Endothelial cell of umbilical vein (primary cell): Measurements from ENCODE around the gene RORC. TPM values are rescaled to one million over a fixed set of nuclear protein-coding genes. Genes with fewer than 3 reads are reported as not detected.

ENCODE experiments used
- BruUV-seq: library from RNA; stranded (reverse); fragments of 400-500 nt; replicated peaks from 2 replicates; lab custom pipeline; 2021; lab: Mats Ljungman, UMichigan
- CTCF ChIA-PET: fragments of 300-600, 350-600 bp; sonication (Branson Sonifier 250); formaldehyde crosslinking; loops from one replicate; lab custom pipeline; 2021; ENCODE audit warnings: antibody characterized with exemption, inconsistent platforms; lab: Charles Lee
- POLR2A ChIA-PET: fragments of 300-600, 350-600 bp; sonication (Branson Sonifier 250); formaldehyde crosslinking; loops from one replicate; lab custom pipeline; 2021; ENCODE audit warnings: antibody characterized with exemption, inconsistent platforms; lab: Charles Lee
- DNase-seq: peaks from one replicate; pipeline ENCODE4 v3.0.0-alpha.2; 2011; ENCODE audit warnings: low read depth, low spot score
- FAIRE-seq: peaks from 2 replicates; lab custom pipeline; 2011; peaks lifted over from hg19 to GRCh38; lab: Jason Lieb, UNC
- H2AFZ ChIP-seq: 2 replicates; pipeline ENCODE4 v1.6.0; 2012; ENCODE audit warnings: low read depth, low read length, control low read depth, inconsistent platforms
- H3K27ac ChIP-seq: 2 replicates; pipeline ENCODE4 v1.5.1; 2011; ENCODE audit warnings: low read depth, mild to moderate bottlenecking, control low read depth, low read length, moderate library complexity; ENCODE audit not compliant: insufficient read depth
- H3K27me3 ChIP-seq, 2 experiments: 2 replicates each; pipeline versions ENCODE4 v1.6.0 to v1.6.1; 2011; ENCODE audit warnings: low read length in 2 of 2, mixed read lengths in 1 of 2; ENCODE audit not compliant: control insufficient read depth in 2 of 2, insufficient read depth in 2 of 2
- H3K36me3 ChIP-seq, 2 experiments: 2 replicates in 1 of 2; 3 replicates in 1 of 2; pipeline ENCODE4 v1.5.1; 2011; ENCODE audit warnings: low read length in 2 of 2, mild to moderate bottlenecking in 1 of 2, moderate library complexity in 1 of 2; ENCODE audit not compliant: control insufficient read depth in 2 of 2, insufficient read depth in 2 of 2; ENCODE audit errors: extremely low read depth in 1 of 2
- H3K4me1 ChIP-seq: 3 replicates; pipeline ENCODE4 v1.5.1; 2011; ENCODE audit warnings: mild to moderate bottlenecking, low read length; ENCODE audit not compliant: control insufficient read depth, insufficient read depth; ENCODE audit errors: extremely low read depth
- H3K4me2 ChIP-seq: 2 replicates; pipeline ENCODE4 v1.6.1; 2011; ENCODE audit warnings: low read length, control low read depth, mixed read lengths; ENCODE audit not compliant: insufficient read depth
- H3K4me3 ChIP-seq, 3 experiments: fragments of 200-600 bp in 1 of 3; sonication (generic), shearing (Covaris generic) in 1 of 3; replicated peaks in 1 of 3; 2 replicates each; pipeline ENCODE4 v1.5.1; 2011 to 2016; ENCODE audit warnings: control low read depth in 3 of 3, low read length in 3 of 3, mild to moderate bottlenecking in 2 of 3, inconsistent platforms in 1 of 3, low read depth in 1 of 3, moderate library complexity in 1 of 3; ENCODE audit not compliant: insufficient read depth in 1 of 3
- H3K79me2 ChIP-seq: 2 replicates; pipeline ENCODE4 v1.6.0; 2012; ENCODE audit warnings: low read length, inconsistent platforms; ENCODE audit not compliant: control insufficient read depth, insufficient read depth
- H3K9ac ChIP-seq: replicated peaks from 2 replicates; pipeline ENCODE3; 2011; ENCODE audit warnings: low read length, control low read depth; ENCODE audit not compliant: insufficient read depth; ENCODE audit errors: extremely low read depth
- H3K9me1 ChIP-seq: replicated peaks from 3 replicates; pipeline ENCODE4 v1.6.0; 2011; ENCODE audit warnings: mild to moderate bottlenecking, low read length; ENCODE audit not compliant: control insufficient read depth, insufficient read depth; ENCODE audit errors: extremely low read depth
- H3K9me3 ChIP-seq: replicated peaks from 2 replicates; pipeline ENCODE4 v1.5.1; 2012; ENCODE audit warnings: low read length, inconsistent platforms; ENCODE audit not compliant: control insufficient read depth, insufficient read depth
- H4K20me1 ChIP-seq: replicated peaks from 2 replicates; pipeline ENCODE3; 2011; ENCODE audit warnings: mild to moderate bottlenecking, low read length; ENCODE audit not compliant: control insufficient read depth, insufficient read depth; ENCODE audit errors: extremely low read depth
- CTCF ChIP-seq, 2 donors: IDR thresholded peaks; 1 replicate in 1 of 2; 2 replicates in 1 of 2; pipeline ENCODE4 v1.5.1; 2011; ENCODE audit warnings: low read length in 2 of 2, mild to moderate bottlenecking in 2 of 2, moderate library complexity in 2 of 2, control low read depth in 1 of 2, inconsistent platforms in 1 of 2, low read depth in 1 of 2; ENCODE audit not compliant: insufficient read depth in 1 of 2; ENCODE audit errors: extremely low read depth in 1 of 2
- EZH2 ChIP-seq: IDR thresholded peaks from 2 replicates; pipeline ENCODE4 v1.6.1; 2012; ENCODE audit warnings: borderline replicate concordance, low read depth, mild to moderate bottlenecking, moderate library complexity, low read length, inconsistent platforms; ENCODE audit not compliant: severe bottlenecking
- FOS ChIP-seq: IDR thresholded peaks from 2 replicates; pipeline ENCODE4 v1.6.1; 2011; ENCODE audit warnings: mild to moderate bottlenecking, low read length, moderate library complexity, borderline replicate concordance; ENCODE audit not compliant: insufficient read depth
- GATA2 ChIP-seq: IDR thresholded peaks from 2 replicates; pipeline ENCODE4 v1.7.0; 2011; ENCODE audit warnings: low read depth, mild to moderate bottlenecking, moderate library complexity, mixed read lengths, low read length; ENCODE audit not compliant: insufficient read length, insufficient read depth
- MYC ChIP-seq: IDR thresholded peaks from one replicate; pipeline ENCODE4 v1.6.1; 2011; ENCODE audit warnings: mild to moderate bottlenecking, low read depth, low read length
- POLR2A ChIP-seq: IDR thresholded peaks from 2 replicates; pipeline ENCODE4 v1.6.1; 2012; ENCODE audit warnings: low read depth, mild to moderate bottlenecking, control low read depth, low read length
- POLR2AphosphoS5 ChIP-seq: IDR thresholded peaks from 2 replicates; pipeline ENCODE4 v1.6.1; 2012; ENCODE audit warnings: low read depth, mild to moderate bottlenecking, control low read depth, low read length, moderate library complexity; ENCODE audit not compliant: insufficient read depth
- dilution Hi-C: fragments of 300-500 bp; cut with MboI; formaldehyde crosslinking; loops from one replicate; pipeline ENCODE4 v1.15.0; 2019; ENCODE audit warnings: low sequenced_read_pairs; ENCODE audit not compliant: extremely low pct_ligation_motif_present
- intact Hi-C: fragments of 100-400 bp; cut with micrococcal nuclease; formaldehyde crosslinking; loops from one replicate; pipeline ENCODE4 v1.10.0; 2022
- polyA plus RNA-seq, 4 experiments: library from polyadenylated mRNA; depleted of rRNA in 3 of 4; stranded (reverse) in 3 of 4; unstranded in 1 of 4; fragments of >200 nt; gene quantifications; 2 replicates each; pipeline versions ENCODE4 v1.2.1 to v1.2.3, GENCODE V29; 2011 to 2012; ENCODE audit warnings: missing spikeins in 1 of 4
- total RNA-seq: library from RNA; stranded (reverse); gene quantifications from 2 replicates; pipeline ENCODE4 v1.2.3, GENCODE V29; 2021

RORC gene
- total and polyA plus RNA-seq, 2 donors (not counting 3 experiments of a cell fraction or from before 2014, with no cell fraction given), result not detected

GRCh38 chr1:151853411-151853943 lies 21.9 kb upstream of the RORC start, which contains the start of gene THEM5:
TSS of gene THEM5 (minus strand) at chr1:151853712. CDS start at chr1:151853565, 147 bp downstream.
- Histone ChIP-seq H3K4me3 (no peak within 1 kb of the TSS), H3K79me2 (no peaks in the 10 kb centered on the region), H3K9ac (no peak within 1 kb of the TSS), H3K9me1 (no peaks in the 10 kb centered on the region), H3K4me2 (no peak within 1 kb of the TSS), H4K20me1 (no peaks in the 10 kb centered on the region), H3K9me3 (no peaks in the 10 kb centered on the region), H3K27ac (no peak within 1 kb of the TSS), H3K36me3 (no peaks in the 10 kb centered on the region), H3K4me1 (peaks cover 10% of the 10 kb centered on the region), H3K27me3 (peaks cover 3 to 6% of the 10 kb centered on the region in 2 experiments), H2AFZ (no peak within 1 kb of the TSS)
- no TSS peak for BruUV-seq
- TF ChIP-seq FOS (no peak), POLR2AphosphoS5 (no peak), CTCF (IDR thresholded peaks at IDR 0.05; ENCODE audit: extremely low read depth in 1 of 2, insufficient read depth in 1 of 2, low read depth in 1 of 2, low read length in 2 of 2) (no peak), EZH2 (no peak), GATA2 (no peak), MYC (no peak), POLR2A (no peak)
- dilution Hi-C loops, result no loop called here
- intact Hi-C loops, result no loop called here
- ChIA-PET CTCF (interaction anchor here (1.6 kb wide), 1 partner anchor 31 kb away, joined by 3 read pairs; no protein-coding TSS in a partner anchor), POLR2A (no interaction called here)
- DNase-seq (no peak), FAIRE-seq (no peak)
